ENCODE measurements around the gene RAD18. TPM values are rescaled to one million over a fixed set of nuclear protein-coding genes. Genes with fewer than 3 reads are reported as not detected.

RAD18 gene, protein sequence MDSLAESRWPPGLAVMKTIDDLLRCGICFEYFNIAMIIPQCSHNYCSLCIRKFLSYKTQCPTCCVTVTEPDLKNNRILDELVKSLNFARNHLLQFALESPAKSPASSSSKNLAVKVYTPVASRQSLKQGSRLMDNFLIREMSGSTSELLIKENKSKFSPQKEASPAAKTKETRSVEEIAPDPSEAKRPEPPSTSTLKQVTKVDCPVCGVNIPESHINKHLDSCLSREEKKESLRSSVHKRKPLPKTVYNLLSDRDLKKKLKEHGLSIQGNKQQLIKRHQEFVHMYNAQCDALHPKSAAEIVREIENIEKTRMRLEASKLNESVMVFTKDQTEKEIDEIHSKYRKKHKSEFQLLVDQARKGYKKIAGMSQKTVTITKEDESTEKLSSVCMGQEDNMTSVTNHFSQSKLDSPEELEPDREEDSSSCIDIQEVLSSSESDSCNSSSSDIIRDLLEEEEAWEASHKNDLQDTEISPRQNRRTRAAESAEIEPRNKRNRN
- 8.9 and 11.3 TPM in 2 replicates for total RNA-seq

DNA sequence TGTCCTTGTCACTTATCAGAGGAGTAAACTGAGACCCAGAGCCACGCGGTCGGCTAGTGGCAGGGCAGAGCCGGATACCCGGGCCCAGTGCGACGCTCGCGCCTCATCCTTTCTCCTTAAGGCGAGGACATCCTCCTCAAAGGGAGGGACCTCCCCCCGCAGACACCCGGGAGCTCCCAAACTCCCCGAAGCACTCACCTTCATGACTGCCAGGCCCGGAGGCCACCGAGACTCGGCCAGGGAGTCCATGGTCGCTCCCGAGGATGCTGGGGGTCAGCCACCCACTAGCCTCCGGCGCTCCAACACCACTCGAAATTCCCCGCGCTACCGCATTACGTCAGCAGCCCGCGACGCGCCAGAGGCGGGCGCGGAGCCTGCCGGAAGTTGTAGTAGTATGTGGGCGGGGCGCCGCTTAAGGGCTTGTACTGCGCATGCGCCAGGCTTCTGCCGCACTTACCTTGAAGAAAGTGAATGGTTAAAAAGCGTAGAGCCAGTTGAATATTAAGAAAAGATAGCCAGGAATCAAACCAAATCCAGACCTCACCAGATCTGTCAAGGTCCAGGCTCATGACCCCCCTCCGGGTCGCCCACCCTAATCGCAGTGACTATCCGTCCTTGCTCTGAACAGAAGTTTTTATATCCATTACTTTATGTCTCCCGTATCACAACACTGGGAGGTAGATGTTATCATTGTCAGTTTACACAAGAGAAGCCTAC lies at the start of gene RAD18:
Gene RAD18, minus strand, starts transcription at position 336 of the 717 bp plus-strand sequence. Its CDS starts 87 bp downstream, at position 249.

Other genes with a start within 250 kb of the RAD18 start
- gene CAV3, start 229.7 kb downstream of the RAD18 start, total RNA-seq = not detected in 2 replicates
- gene OXTR, start 193.9 kb downstream of the RAD18 start, total RNA-seq = 7.3 and 7.6 TPM in 2 replicates